GM19395 (cell line): Measurements from ENCODE around the gene IL12A.

Source experiments
- ATAC-seq: cut with Tn5 transposase; IDR thresholded peaks from one replicate; pipeline ENCODE4 v1.9.1; 2021; ENCODE audit warnings: mild to moderate bottlenecking, moderate library complexity; ENCODE audit not compliant: unreplicated experiment

Gene IL12A

GRCh38 chr3:160023476-160023875, 34.8 kb downstream of the IL12A start:
- no peak for ATAC-seq

- ATAC-seq = peak; percentile 92
Measured at GRCh38 chr3:160027541-160028195, 39.0 kb downstream of the IL12A start.

GRCh38 chr3:160035757-160036156, 47.1 kb downstream of the IL12A start:
- ATAC-seq = no peak

- ATAC-seq = peak; percentile 78
Measured at GRCh38 chr3:160038862-160039562, 50.4 kb downstream of the IL12A start.

- no peak for ATAC-seq
Measured at GRCh38 chr3:160040181-160040580, 51.5 kb downstream of the IL12A start.

- no peak for ATAC-seq
Measured at GRCh38 chr3:160041465-160041864, 52.8 kb downstream of the IL12A start.

GRCh38 chr3:160044121-160044520, 55.5 kb downstream of the IL12A start:
- no peak for ATAC-seq
